Stimulated activated CD4-positive, alpha-beta T cell treated with anti-CD3 and anti-CD28 coated beads, Interleukin-12 subunit alpha, Interleukin-12 subunit beta, amount 100 ng/mL, for 4 hours (primary cell): ENCODE data around the gene FAM3D.
"Not testable (repeated sequence)": the region's sequence is repeated elsewhere in the genome, so short reads cannot be mapped to it uniquely, and the experiment has no call there.

Experiments used
- DNase-seq: peaks from one replicate; pipeline ENCODE4 v3.0.0-alpha.2; 2020

The FAM3D gene

GRCh38 chr3:58666683-58667082, at the start of gene FAM3D:
Gene FAM3D (minus strand): TSS chr3:58666774. CDS start chr3:58655563, 11,211 bp downstream.
- DNase-seq, result no peak

GRCh38 chr3:58713715-58714401, 47.3 kb upstream of the FAM3D start:
- no peak for DNase-seq

- DNase-seq, result no peak
Observed at GRCh38 chr3:58711871-58712270, 45.3 kb upstream of the FAM3D start.

GRCh38 chr3:58708983-58709382, 42.4 kb upstream of the FAM3D start:
- not testable (repeated sequence) for DNase-seq

GRCh38 chr3:58708116-58708791, 41.7 kb upstream of the FAM3D start:
- no peak for DNase-seq

GRCh38 chr3:58707390-58707930, 40.9 kb upstream of the FAM3D start:
- no peak for DNase-seq

GRCh38 chr3:58706395-58707167, 40.0 kb upstream of the FAM3D start:
- DNase-seq, result no peak

GRCh38 chr3:58704745-58705144, 38.2 kb upstream of the FAM3D start:
- no peak for DNase-seq

- DNase-seq, result not testable (repeated sequence)
Observed at GRCh38 chr3:58704304-58704703, 37.7 kb upstream of the FAM3D start.

- DNase-seq, result no peak
Observed at GRCh38 chr3:58698246-58698645, 31.7 kb upstream of the FAM3D start.

GRCh38 chr3:58697561-58697960, 31.0 kb upstream of the FAM3D start:
- no peak for DNase-seq

GRCh38 chr3:58696813-58697212, 30.2 kb upstream of the FAM3D start:
- DNase-seq, result not testable (repeated sequence)

- no peak for DNase-seq
Observed at GRCh38 chr3:58696093-58696492, 29.5 kb upstream of the FAM3D start.

GRCh38 chr3:58695284-58695683, 28.7 kb upstream of the FAM3D start:
- not testable (repeated sequence) for DNase-seq

- DNase-seq, result no peak
Observed at GRCh38 chr3:58693940-58694850, 27.6 kb upstream of the FAM3D start.

- DNase-seq, result no peak
Observed at GRCh38 chr3:58692484-58692883, 25.9 kb upstream of the FAM3D start.

GRCh38 chr3:58691997-58692396, 25.4 kb upstream of the FAM3D start:
- DNase-seq, result no peak

- no peak for DNase-seq
Observed at GRCh38 chr3:58690490-58690889, 23.9 kb upstream of the FAM3D start.

- no peak for DNase-seq
Observed at GRCh38 chr3:58688574-58688973, 22.0 kb upstream of the FAM3D start.

GRCh38 chr3:58686847-58687246, 20.3 kb upstream of the FAM3D start:
- DNase-seq, result no peak

- no peak for DNase-seq
Observed at GRCh38 chr3:58685641-58686040, 19.1 kb upstream of the FAM3D start.

GRCh38 chr3:58683466-58683865, 16.9 kb upstream of the FAM3D start:
- no peak for DNase-seq
